Measurements from ENCODE around the gene DNAJC12. TPM values are rescaled to one million over a fixed set of nuclear protein-coding genes. Genes with fewer than 3 reads are reported as not detected.
"Not testable (repeated sequence)": the region's sequence is repeated elsewhere in the genome, so short reads cannot be mapped to it uniquely, and the experiment has no call there.

The DNAJC12 gene
- total RNA-seq, 1 donor from 2014 or later: 3.7 TPM

- Histone ChIP-seq H3K79me2 (ENCODE audit: low read depth) (no peaks in the 10 kb centered on the region), H2AFZ (replicated peaks) (no peak overlapping the region), H3K4me2 (no peak overlapping the region), H3K27me3 (no peaks in the 10 kb centered on the region), H3K4me3 (no peak overlapping the region), H3K27ac (no peak overlapping the region), H3K9ac (no peak overlapping the region), H3K36me3 (no peaks in the 10 kb centered on the region), H3K4me1 (no peaks in the 10 kb centered on the region), H4K20me1 (ENCODE audit: low read depth) (no peaks in the 10 kb centered on the region), H3K9me3 (ENCODE audit: low read depth) (no peaks in the 10 kb centered on the region), H3F3A (ENCODE audit: low read depth) (no peaks in the 10 kb centered on the region)
- TF ChIP-seq EZH2phosphoT487 (IDR thresholded peaks at IDR 0.05): no peak
- TF ChIP-seq, protein P1, sequence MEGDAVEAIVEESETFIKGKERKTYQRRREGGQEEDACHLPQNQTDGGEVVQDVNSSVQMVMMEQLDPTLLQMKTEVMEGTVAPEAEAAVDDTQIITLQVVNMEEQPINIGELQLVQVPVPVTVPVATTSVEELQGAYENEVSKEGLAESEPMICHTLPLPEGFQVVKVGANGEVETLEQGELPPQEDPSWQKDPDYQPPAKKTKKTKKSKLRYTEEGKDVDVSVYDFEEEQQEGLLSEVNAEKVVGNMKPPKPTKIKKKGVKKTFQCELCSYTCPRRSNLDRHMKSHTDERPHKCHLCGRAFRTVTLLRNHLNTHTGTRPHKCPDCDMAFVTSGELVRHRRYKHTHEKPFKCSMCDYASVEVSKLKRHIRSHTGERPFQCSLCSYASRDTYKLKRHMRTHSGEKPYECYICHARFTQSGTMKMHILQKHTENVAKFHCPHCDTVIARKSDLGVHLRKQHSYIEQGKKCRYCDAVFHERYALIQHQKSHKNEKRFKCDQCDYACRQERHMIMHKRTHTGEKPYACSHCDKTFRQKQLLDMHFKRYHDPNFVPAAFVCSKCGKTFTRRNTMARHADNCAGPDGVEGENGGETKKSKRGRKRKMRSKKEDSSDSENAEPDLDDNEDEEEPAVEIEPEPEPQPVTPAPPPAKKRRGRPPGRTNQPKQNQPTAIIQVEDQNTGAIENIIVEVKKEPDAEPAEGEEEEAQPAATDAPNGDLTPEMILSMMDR (IDR thresholded peaks at IDR 0.05): no peak
- TF ChIP-seq EZH2 (IDR thresholded peaks at IDR 0.05): no peak
- H3K27ac Mint-ChIP-seq: no peak overlapping the region
- no peaks in the 10 kb centered on the region for H3K9me3 Mint-ChIP-seq
- no peak overlapping the region for H3K4me3 Mint-ChIP-seq
- no peaks in the 10 kb centered on the region for H3K4me1 Mint-ChIP-seq
- peaks cover 5% of the 10 kb centered on the region for H3K27me3 Mint-ChIP-seq (ENCODE audit: insufficient read depth, low read depth)
- H3K36me3 Mint-ChIP-seq: no peaks in the 10 kb centered on the region
- no peak for DNase-seq (ENCODE audit: low spot score)
These were observed 57.0 kb downstream of the DNAJC12 start for GRCh38 chr10:67780759-67781538.

DNA sequence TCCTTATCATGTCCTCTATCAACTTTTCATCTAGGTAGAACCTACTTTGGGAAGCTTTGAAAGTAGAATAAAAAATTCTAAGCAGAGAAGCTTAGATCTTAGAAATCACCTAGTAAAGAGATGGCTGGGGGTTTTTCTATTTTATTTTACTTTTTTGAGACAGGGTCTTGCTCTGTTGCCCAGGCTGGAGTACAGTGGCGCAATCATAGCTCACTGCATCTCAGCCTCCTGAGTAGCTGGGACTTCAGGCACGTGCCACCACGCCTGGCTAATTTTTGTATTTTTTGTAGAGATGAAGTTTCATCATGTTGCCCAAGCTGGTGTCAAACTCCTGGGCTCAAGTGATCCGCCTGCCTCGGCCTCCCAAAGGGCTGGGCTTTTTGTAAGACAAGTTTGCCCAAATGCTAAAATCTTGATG, 57.8 kb downstream of the DNAJC12 start:
- not testable (repeated sequence) for H2AFZ ChIP-seq (replicated peaks); H3K79me2 ChIP-seq (ENCODE audit: low read depth); H4K20me1 ChIP-seq (ENCODE audit: low read depth); H3K4me3 ChIP-seq; H3K4me2 ChIP-seq; H3K4me1 Mint-ChIP-seq; H3K27ac Mint-ChIP-seq; H3K9ac ChIP-seq; H3K27ac ChIP-seq; H3K9me3 ChIP-seq (ENCODE audit: low read depth); H3K4me3 Mint-ChIP-seq; H3K9me3 Mint-ChIP-seq; H3F3A ChIP-seq (ENCODE audit: low read depth); H3K4me1 ChIP-seq; H3K36me3 Mint-ChIP-seq; H3K36me3 ChIP-seq; DNase-seq (ENCODE audit: low spot score); H3K27me3 Mint-ChIP-seq (ENCODE audit: insufficient read depth, low read depth); H3K27me3 ChIP-seq

- H3K9me3 Mint-ChIP-seq: no peaks in the 10 kb centered on the region
- Histone ChIP-seq H3K9ac (no peak overlapping the region), H2AFZ (replicated peaks) (peak overlapping the region; percentile 44)
These were observed 58.4 kb downstream of the DNAJC12 start for GRCh38 chr10:67779465-67780203.

More at GRCh38 chr10:67779465-67780203, 58.4 kb downstream of the DNAJC12 start:
- TF ChIP-seq, protein P1 (IDR thresholded peaks at IDR 0.05): peak; percentile 93
- TF ChIP-seq EZH2 (IDR thresholded peaks at IDR 0.05): no peak
- no peaks in the 10 kb centered on the region for H3K79me2 ChIP-seq (ENCODE audit: low read depth)
- no peak overlapping the region for H3K4me3 ChIP-seq
- H4K20me1 ChIP-seq (ENCODE audit: low read depth): no peaks in the 10 kb centered on the region
- H3K4me1 ChIP-seq: no peaks in the 10 kb centered on the region
- Mint-ChIP-seq H3K36me3 (no peaks in the 10 kb centered on the region), H3K4me3 (no peak overlapping the region), H3K27ac (no peak overlapping the region), H3K27me3 (ENCODE audit: insufficient read depth, low read depth) (peaks cover 5% of the 10 kb centered on the region), H3K4me1 (no peaks in the 10 kb centered on the region)
- DNase-seq (ENCODE audit: low spot score): peak; percentile 85
- H3K36me3 ChIP-seq: no peaks in the 10 kb centered on the region
- H3K27ac ChIP-seq: no peak overlapping the region
- no peak overlapping the region for H3K4me2 ChIP-seq
- no peaks in the 10 kb centered on the region for H3K9me3 ChIP-seq (ENCODE audit: low read depth)
- no peaks in the 10 kb centered on the region for H3K27me3 ChIP-seq
- no peaks in the 10 kb centered on the region for H3F3A ChIP-seq (ENCODE audit: low read depth)
